GM18868 (cell line): ENCODE data around the gene PCP4L1.
"Not testable (repeated sequence)": the region's sequence is repeated elsewhere in the genome, so short reads cannot be mapped to it uniquely, and the experiment has no call there.

Source experiments
- ATAC-seq: cut with Tn5 transposase; IDR thresholded peaks from one replicate; pipeline ENCODE4 v1.9.1; 2021; ENCODE audit warnings: mild to moderate bottlenecking, moderate library complexity; ENCODE audit not compliant: unreplicated experiment

The PCP4L1 gene

GRCh38 chr1:161311595-161312181 is 53.1 kb downstream of the PCP4L1 start:
- ATAC-seq = no peak

GRCh38 chr1:161313554-161314200 is 55.1 kb downstream of the PCP4L1 start:
- peak; percentile 24 for ATAC-seq

GRCh38 chr1:161314201-161314981 is 55.8 kb downstream of the PCP4L1 start, which contains the start of gene SDHC:
TSS of gene SDHC (plus strand) at chr1:161314381. CDS start at chr1:161314406, 25 bp downstream.
- peak; percentile 99 for ATAC-seq

- not testable (repeated sequence) for ATAC-seq
Observed at GRCh38 chr1:161315841-161316674, 57.5 kb downstream of the PCP4L1 start.

GRCh38 chr1:161324020-161324419 is 65.5 kb downstream of the PCP4L1 start:
- ATAC-seq = no peak

GRCh38 chr1:161330346-161330745 is 71.8 kb downstream of the PCP4L1 start:
- no peak for ATAC-seq

- no peak for ATAC-seq
Observed at GRCh38 chr1:161333166-161333565, 74.6 kb downstream of the PCP4L1 start.
